ENCODE results near the gene FOXP4.

Gene FOXP4

DNA sequence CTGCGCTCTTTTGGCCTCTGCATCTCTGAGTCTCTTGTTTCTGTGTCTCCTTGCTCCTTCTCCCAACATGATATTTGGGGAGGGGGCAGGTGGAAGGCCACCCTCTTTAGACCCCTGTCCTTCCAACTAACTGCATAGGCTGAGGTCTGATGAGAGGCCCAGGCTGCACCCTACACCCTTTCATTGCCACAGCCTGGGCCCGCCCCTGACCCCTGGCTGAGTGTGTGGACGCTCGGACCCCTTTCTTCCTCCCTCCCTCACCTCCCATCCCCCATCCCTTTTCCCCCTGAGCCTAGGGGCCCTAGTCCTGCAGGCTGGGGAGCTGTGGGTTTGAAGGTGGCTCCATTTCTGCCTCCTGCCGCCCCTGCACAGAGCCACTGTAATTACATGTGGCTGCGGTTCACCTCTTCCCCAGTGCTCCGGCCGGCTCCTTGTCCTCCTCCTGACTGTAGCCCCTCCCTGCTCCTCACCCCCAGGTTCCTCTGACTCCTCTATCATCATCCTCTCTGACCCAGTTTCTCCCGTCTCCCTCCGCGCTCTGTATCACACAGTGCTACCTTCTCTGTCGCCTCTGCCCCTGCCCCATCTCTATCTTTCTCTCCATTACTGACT is 98.9 kb downstream of the FOXP4 start:
- peaks cover 4% of the 10 kb centered on the region; the same call in 1 of the 2 replicates for H3K27me3 ChIP-seq (ENCODE audit: insufficient read depth, low read length)
- H4K20me1 ChIP-seq (ENCODE audit: insufficient read depth, low read length) = no peaks in the 10 kb centered on the region
- H2AFZ ChIP-seq (ENCODE audit: low read length) = no peak overlapping the region
- H3F3A ChIP-seq (ENCODE audit: insufficient read depth, low read length) = no peaks in the 10 kb centered on the region
- no peaks in the 10 kb centered on the region for H3K9me3 ChIP-seq (ENCODE audit: low read length)
- no peak overlapping the region for H3K9ac ChIP-seq (ENCODE audit: low read length)
- TF ChIP-seq EZH2 (IDR thresholded peaks at IDR 0.05; ENCODE audit: borderline replicate concordance, low read length) = no peak
- TF ChIP-seq, protein P1, sequence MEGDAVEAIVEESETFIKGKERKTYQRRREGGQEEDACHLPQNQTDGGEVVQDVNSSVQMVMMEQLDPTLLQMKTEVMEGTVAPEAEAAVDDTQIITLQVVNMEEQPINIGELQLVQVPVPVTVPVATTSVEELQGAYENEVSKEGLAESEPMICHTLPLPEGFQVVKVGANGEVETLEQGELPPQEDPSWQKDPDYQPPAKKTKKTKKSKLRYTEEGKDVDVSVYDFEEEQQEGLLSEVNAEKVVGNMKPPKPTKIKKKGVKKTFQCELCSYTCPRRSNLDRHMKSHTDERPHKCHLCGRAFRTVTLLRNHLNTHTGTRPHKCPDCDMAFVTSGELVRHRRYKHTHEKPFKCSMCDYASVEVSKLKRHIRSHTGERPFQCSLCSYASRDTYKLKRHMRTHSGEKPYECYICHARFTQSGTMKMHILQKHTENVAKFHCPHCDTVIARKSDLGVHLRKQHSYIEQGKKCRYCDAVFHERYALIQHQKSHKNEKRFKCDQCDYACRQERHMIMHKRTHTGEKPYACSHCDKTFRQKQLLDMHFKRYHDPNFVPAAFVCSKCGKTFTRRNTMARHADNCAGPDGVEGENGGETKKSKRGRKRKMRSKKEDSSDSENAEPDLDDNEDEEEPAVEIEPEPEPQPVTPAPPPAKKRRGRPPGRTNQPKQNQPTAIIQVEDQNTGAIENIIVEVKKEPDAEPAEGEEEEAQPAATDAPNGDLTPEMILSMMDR (IDR thresholded peaks at IDR 0.05; ENCODE audit: low read length) = no peak
- no peaks in the 10 kb centered on the region for H3K4me1 ChIP-seq (ENCODE audit: insufficient read depth, low read length, severe bottlenecking)
- H3K36me3 ChIP-seq (ENCODE audit: insufficient read depth, low read length) = no peaks in the 10 kb centered on the region
- H3K4me2 ChIP-seq (ENCODE audit: low read length) = no peak overlapping the region
- no peaks in the 10 kb centered on the region for H3K9me2 ChIP-seq (ENCODE audit: low read depth, low read length)
- no peaks in the 10 kb centered on the region for H3K79me2 ChIP-seq (ENCODE audit: insufficient read depth, low read length)
- H3K4me3 ChIP-seq (ENCODE audit: low read depth, low read length, poor library complexity, severe bottlenecking) = no peak overlapping the region
- H3K27ac ChIP-seq (ENCODE audit: low read depth, low read length, poor library complexity, severe bottlenecking) = no peak overlapping the region

DNA sequence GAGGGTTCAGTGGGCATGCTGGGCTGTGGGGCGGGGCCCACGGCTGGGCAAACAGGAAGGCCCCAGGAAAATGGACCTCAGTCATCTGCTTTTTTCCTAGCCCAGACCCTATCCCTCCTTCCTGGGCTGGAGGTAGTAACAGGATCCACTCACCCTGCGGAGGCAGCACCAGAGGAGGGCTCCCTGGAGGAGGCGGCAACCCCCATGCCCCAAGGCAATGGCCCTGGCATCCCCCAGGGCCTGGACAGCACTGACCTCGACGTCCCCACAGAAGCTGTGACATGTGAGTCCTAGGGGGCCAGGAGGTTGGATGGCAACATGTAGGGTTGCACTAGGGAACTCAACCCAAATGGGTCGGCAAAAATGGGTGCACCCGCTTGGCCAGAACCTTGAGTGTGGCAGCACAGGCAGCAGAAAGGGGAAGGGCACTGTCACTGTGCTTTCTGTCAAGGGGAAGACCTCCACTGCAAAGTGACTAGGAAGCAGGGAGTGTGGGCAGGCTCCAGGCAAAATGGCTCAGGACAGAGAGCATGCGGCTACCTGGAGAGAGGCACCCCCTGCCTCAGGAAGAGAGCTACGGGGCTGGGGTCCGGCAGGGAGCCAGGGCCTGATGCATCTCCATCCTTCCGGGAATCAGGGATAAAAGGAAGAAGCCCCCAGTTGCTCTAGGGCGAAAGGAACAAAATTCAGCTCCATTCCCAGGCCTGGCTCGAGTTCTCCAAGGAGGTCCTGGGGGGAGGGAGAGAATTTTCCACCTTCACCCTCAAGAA is 100.0 kb downstream of the FOXP4 start:
- H3K9ac ChIP-seq (ENCODE audit: low read length) = no peak overlapping the region
- TF ChIP-seq, protein P1 (IDR thresholded peaks at IDR 0.05; ENCODE audit: low read length) = no peak
- TF ChIP-seq EZH2 (IDR thresholded peaks at IDR 0.05; ENCODE audit: borderline replicate concordance, low read length) = no peak
- H2AFZ ChIP-seq (ENCODE audit: low read length) = no peak overlapping the region
- peaks cover 4% of the 10 kb centered on the region; the same call in 1 of the 2 replicates for H3K27me3 ChIP-seq (ENCODE audit: insufficient read depth, low read length)
- H3K27ac ChIP-seq (ENCODE audit: low read depth, low read length, poor library complexity, severe bottlenecking) = no peak overlapping the region
- H3K4me3 ChIP-seq (ENCODE audit: low read depth, low read length, poor library complexity, severe bottlenecking) = no peak overlapping the region
- H3K9me3 ChIP-seq (ENCODE audit: low read length) = no peaks in the 10 kb centered on the region
- H4K20me1 ChIP-seq (ENCODE audit: insufficient read depth, low read length) = no peaks in the 10 kb centered on the region
- no peak overlapping the region for H3K4me2 ChIP-seq (ENCODE audit: low read length)
- no peaks in the 10 kb centered on the region for H3K79me2 ChIP-seq (ENCODE audit: insufficient read depth, low read length)
- no peaks in the 10 kb centered on the region for H3F3A ChIP-seq (ENCODE audit: insufficient read depth, low read length)
- H3K36me3 ChIP-seq (ENCODE audit: insufficient read depth, low read length) = no peaks in the 10 kb centered on the region
- no peaks in the 10 kb centered on the region for H3K4me1 ChIP-seq (ENCODE audit: insufficient read depth, low read length, severe bottlenecking)
- no peaks in the 10 kb centered on the region for H3K9me2 ChIP-seq (ENCODE audit: low read depth, low read length)

DNA sequence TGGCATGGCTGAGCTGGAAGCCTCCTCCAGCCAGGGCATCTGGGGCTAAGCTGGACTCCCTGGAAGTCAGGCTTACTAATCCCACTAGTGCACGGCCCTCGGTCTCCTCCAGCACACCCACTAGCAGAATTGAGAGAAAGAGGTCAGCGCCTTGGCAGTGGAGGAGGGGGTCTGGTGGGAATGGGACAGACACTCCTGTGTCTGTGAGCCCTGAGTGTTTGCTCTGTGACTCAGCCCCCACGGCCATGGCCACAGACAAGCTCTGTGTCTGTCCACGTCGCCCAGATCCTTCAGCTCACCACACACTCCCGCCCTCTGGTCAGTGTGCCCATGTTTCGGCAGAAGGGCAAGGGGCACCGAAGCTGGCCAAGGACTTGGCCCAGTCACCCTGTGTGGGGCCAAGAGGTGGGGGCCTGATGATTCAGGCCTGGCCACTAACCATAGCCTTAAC is 100.9 kb downstream of the FOXP4 start:
- H3K9me2 ChIP-seq (ENCODE audit: low read depth, low read length) = no peaks in the 10 kb centered on the region
- H3K36me3 ChIP-seq (ENCODE audit: insufficient read depth, low read length) = no peaks in the 10 kb centered on the region
- H2AFZ ChIP-seq (ENCODE audit: low read length) = no peak overlapping the region
- peaks cover 4% of the 10 kb centered on the region; the same call in 1 of the 2 replicates for H3K27me3 ChIP-seq (ENCODE audit: insufficient read depth, low read length)
- no peaks in the 10 kb centered on the region for H3K4me1 ChIP-seq (ENCODE audit: insufficient read depth, low read length, severe bottlenecking)
- H3F3A ChIP-seq (ENCODE audit: insufficient read depth, low read length) = no peaks in the 10 kb centered on the region
- TF ChIP-seq EZH2 (IDR thresholded peaks at IDR 0.05; ENCODE audit: borderline replicate concordance, low read length) = no peak
- TF ChIP-seq, protein P1 (IDR thresholded peaks at IDR 0.05; ENCODE audit: low read length) = no peak
- H4K20me1 ChIP-seq (ENCODE audit: insufficient read depth, low read length) = no peaks in the 10 kb centered on the region
- H3K9me3 ChIP-seq (ENCODE audit: low read length) = no peaks in the 10 kb centered on the region
- H3K79me2 ChIP-seq (ENCODE audit: insufficient read depth, low read length) = no peaks in the 10 kb centered on the region
- H3K4me3 ChIP-seq (ENCODE audit: low read depth, low read length, poor library complexity, severe bottlenecking) = no peak overlapping the region
- no peak overlapping the region for H3K9ac ChIP-seq (ENCODE audit: low read length)
- H3K4me2 ChIP-seq (ENCODE audit: low read length) = no peak overlapping the region
- no peak overlapping the region for H3K27ac ChIP-seq (ENCODE audit: low read depth, low read length, poor library complexity, severe bottlenecking)

Data from OCI-LY1 (cell line).